Transverse colon (tissue), 4 donors: ENCODE measurements around the gene CISD3. TPM values are rescaled to one million over a fixed set of nuclear protein-coding genes. Genes with fewer than 3 reads are reported as not detected.
A peak's percentile ranks its signal among the peaks of the same experiment; 100 is the strongest.

ENCODE experiments used
- DNase-seq: peaks from one replicate; pipeline ENCODE4 v3.0.0-alpha.2; 2019
- H3K27ac ChIP-seq, 4 donors: fragments of 200-600 bp; sonication (generic); 2 replicates each; pipeline ENCODE4 v1.5.1; 2016 to 2018; ENCODE audit warnings: inconsistent platforms in 4 of 4
- H3K27me3 ChIP-seq: fragments of 200-600 bp; sonication (generic); 2 replicates; pipeline ENCODE4 v1.5.1; 2017; ENCODE audit warnings: inconsistent platforms
- H3K36me3 ChIP-seq, 4 donors: fragments of 200-600 bp; sonication (generic); 2 replicates each; pipeline ENCODE4 v1.5.1; 2017 to 2019; ENCODE audit warnings: inconsistent platforms in 4 of 4
- H3K4me1 ChIP-seq, 4 donors: fragments of 200-600 bp; sonication (generic); 2 replicates each; pipeline ENCODE4 v1.5.1; 2017 to 2020; ENCODE audit warnings: inconsistent platforms in 4 of 4
- H3K4me3 ChIP-seq, 4 donors: fragments of 200-600 bp; sonication (generic); 1 replicate in 1 of 4; 2 replicates in 3 of 4; pipeline versions ENCODE4 v1.5.1 to v1.6.1; 2017 to 2019; ENCODE audit warnings: inconsistent platforms in 4 of 4
- H3K9me3 ChIP-seq, 2 donors: fragments of 200-600 bp; sonication (generic); 2 replicates each; pipeline ENCODE4 v1.5.1; 2017 to 2019; ENCODE audit warnings: inconsistent platforms in 2 of 2
- EP300 ChIP-seq: sonication (generic); formaldehyde crosslinking; IDR thresholded peaks from one replicate; pipeline ENCODE4 v1.6.1; 2017; ENCODE audit warnings: antibody characterized with exemption, low read depth
- POLR2A ChIP-seq: fragments of 450-650 bp; IDR thresholded peaks from one replicate; pipeline ENCODE4 v1.6.1; 2016; ENCODE audit warnings: antibody characterized with exemption, mild to moderate bottlenecking, moderate library complexity
- POLR2AphosphoS5 ChIP-seq, 3 donors: sonication (generic); formaldehyde crosslinking; IDR thresholded peaks; one replicate each; pipeline ENCODE4 v1.6.1; 2016; ENCODE audit warnings: antibody characterized with exemption in 3 of 3
- WGBS, 2 donors: methylation state at CpG; one replicate each; pipeline ENCODE4 v1.1.5; 2018; ENCODE audit warnings: low coverage in 1 of 2; 5-methylcytosine and 5-hydroxymethylcytosine counted together
- in situ Hi-C, 4 donors: fragments of 200-750 bp; cut with MboI; loops; one replicate each; pipeline versions ENCODE4 v1.15.0 to v1.15.1; 2017; ENCODE audit warnings: low sequenced_read_pairs in 3 of 4, low pct_ligation_motif_present in 1 of 4, low pct_unique_long_range_greater_than_20kb in 1 of 4
- intact Hi-C: fragments of 100-400 bp; cut with DNase I; formaldehyde crosslinking; loops from one replicate; pipeline ENCODE4 v1.15.1; 2023; ENCODE audit warnings: low total_unique reads
- total RNA-seq, 4 donors: library from RNA; depleted of rRNA; stranded (reverse); fragments of >200 nt; gene quantifications; one replicate each; pipeline ENCODE4 v1.1.0, GENCODE V29; 2016
- TF ChIP-seq, protein P1 (sequence below), 5 experiments: fragments of 200-600 bp in 3 of 5; fragments of 450-650 bp in 2 of 5; sonication (generic) in 3 of 5; IDR thresholded peaks; 1 replicate in 2 of 5; 2 replicates in 3 of 5; pipeline ENCODE4 v1.5.1; 2016 to 2017; ENCODE audit warnings: antibody characterized with exemption in 5 of 5, inconsistent platforms in 3 of 5, mild to moderate bottlenecking in 2 of 5, moderate library complexity in 1 of 5

Gene CISD3
- total RNA-seq, 4 donors from 2014 or later, result 11.2 to 35.0 (median 20.5) TPM

DNA sequence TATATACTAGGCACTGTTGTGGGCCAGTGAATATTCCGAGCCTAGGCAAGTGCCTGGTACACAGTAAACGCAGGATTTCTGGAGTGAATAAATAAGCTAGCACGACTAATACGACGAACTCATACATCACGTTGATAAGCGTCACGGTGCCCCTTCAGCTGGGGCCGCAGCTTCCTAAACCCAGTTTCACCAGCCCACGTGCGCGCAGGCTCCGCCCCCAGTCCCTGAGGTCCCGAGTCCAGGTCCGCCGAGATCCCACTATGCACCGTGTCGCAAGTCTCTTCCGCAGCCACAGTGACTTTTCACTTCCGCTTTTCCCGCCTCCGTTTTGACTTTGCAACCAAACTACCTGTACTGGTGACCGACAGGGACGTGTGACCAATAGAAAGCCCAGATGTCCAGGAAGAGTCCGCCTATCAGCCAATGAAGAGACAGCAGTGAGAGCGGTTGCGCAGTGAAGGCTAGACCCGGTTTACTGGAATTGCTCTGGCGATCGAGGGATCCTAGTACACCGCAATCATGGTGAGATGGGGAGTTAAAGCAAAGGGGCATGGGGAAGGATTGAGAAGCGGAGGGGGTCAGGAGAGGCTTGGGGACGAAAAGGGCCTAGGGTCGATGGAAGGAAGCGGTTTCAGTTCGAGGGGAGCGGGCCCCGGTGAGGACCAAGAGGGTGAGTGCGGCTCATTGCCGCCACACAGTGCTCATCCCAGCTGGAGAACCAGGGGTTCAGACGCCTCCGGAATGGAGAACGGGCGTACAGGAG, 22.3 kb downstream of the CISD3 start, which contains the start of gene PSMB3:
Gene PSMB3, plus strand, starts transcription at position 434 of the 763 bp plus-strand sequence. Its CDS starts 86 bp downstream, at position 520.
- TF ChIP-seq EP300 (no peak), POLR2AphosphoS5 (IDR thresholded peaks at IDR 0.05) (peak; percentile 65 to 85 (median 74)), POLR2A (peak; percentile 50)
- TF ChIP-seq, protein P1, sequence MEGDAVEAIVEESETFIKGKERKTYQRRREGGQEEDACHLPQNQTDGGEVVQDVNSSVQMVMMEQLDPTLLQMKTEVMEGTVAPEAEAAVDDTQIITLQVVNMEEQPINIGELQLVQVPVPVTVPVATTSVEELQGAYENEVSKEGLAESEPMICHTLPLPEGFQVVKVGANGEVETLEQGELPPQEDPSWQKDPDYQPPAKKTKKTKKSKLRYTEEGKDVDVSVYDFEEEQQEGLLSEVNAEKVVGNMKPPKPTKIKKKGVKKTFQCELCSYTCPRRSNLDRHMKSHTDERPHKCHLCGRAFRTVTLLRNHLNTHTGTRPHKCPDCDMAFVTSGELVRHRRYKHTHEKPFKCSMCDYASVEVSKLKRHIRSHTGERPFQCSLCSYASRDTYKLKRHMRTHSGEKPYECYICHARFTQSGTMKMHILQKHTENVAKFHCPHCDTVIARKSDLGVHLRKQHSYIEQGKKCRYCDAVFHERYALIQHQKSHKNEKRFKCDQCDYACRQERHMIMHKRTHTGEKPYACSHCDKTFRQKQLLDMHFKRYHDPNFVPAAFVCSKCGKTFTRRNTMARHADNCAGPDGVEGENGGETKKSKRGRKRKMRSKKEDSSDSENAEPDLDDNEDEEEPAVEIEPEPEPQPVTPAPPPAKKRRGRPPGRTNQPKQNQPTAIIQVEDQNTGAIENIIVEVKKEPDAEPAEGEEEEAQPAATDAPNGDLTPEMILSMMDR (IDR thresholded peaks at IDR 0.05), result no peak
- peak within 1 kb of the TSS; percentile 88 to 96 (median 89) for H3K27ac ChIP-seq
- H3K27me3 ChIP-seq, result no peaks in the 10 kb centered on the region
- in situ Hi-C loops, result no loop called here
- DNase-seq, result peak; percentile 98
- peaks cover 0 to 55% (median 37%) of the 10 kb centered on the region in 4 donors for H3K4me1 ChIP-seq
- intact Hi-C loops, result no loop called here
- H3K36me3 ChIP-seq, result peaks cover 0 to 23% (median 8%) of the 10 kb centered on the region in 4 donors
- 0% methylated on average over 2 to 43 of the region's 44 CpGs for WGBS, 2 donors
- H3K4me3 ChIP-seq, result peak within 1 kb of the TSS; percentile 76 to 95 (median 86)
- no peaks in the 10 kb centered on the region for H3K9me3 ChIP-seq

DNA sequence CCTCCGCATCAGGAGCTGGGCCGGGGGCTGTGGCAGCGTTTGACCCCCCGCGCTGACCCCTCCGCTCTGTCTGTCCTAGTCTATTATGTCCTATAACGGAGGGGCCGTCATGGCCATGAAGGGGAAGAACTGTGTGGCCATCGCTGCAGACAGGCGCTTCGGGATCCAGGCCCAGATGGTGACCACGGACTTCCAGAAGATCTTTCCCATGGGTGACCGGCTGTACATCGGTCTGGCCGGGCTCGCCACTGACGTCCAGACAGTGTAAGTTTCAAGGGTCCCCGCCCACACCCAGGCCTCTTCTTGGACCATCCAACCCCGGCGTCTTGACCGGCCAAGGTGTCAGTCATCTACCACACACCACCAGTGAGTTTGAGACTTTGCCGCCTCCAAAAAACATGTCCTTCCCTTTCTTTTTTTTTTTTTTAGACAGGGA, 22.9 kb downstream of the CISD3 start:
- 7 to 60% methylated on average over 1 to 21 of the region's 22 CpGs for WGBS, 2 donors
- peak overlapping the region; percentile 88 to 96 (median 89) for H3K27ac ChIP-seq
- in situ Hi-C loops, result no loop called here

DNA sequence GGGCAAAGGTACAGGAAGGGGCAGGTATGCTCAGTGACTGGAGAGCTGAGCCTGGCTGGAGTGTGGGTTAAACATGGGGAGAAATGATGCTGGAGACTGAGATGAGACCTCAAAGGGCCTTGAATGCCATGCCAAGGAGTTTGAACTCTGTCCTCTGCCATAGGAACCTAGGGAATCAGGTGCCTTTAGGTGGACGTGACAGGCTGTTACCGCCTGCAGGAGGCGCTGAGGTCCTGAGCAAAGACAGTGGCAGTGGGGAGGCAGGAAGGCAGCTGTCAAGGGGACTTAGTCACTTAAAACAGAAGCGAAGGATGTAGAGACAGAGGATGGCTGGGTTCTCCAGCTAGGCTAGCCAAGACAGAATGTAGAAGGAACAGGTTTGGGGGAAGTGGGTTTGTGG, 31.5 kb downstream of the CISD3 start:
- Histone ChIP-seq H3K27me3 (no peaks in the 10 kb centered on the region), H3K36me3 (peaks cover 0 to 82% (median 34%) of the 10 kb centered on the region in 4 donors), H3K4me1 (no peaks in the 10 kb centered on the region), H3K4me3 (no peak overlapping the region), H3K27ac (no peak overlapping the region), H3K9me3 (no peaks in the 10 kb centered on the region)
- no peak for TF ChIP-seq POLR2A
- in situ Hi-C loops (no loop called here), intact Hi-C loops (no loop called here)
- 71 to 83% methylated on average over 3 to 4 of the region's 4 CpGs for WGBS, 2 donors
- DNase-seq, result no peak

More for the DNA sequence above, 22.9 kb downstream of the CISD3 start:
- peak overlapping the region; percentile 76 to 95 (median 86) for H3K4me3 ChIP-seq
- no peak for TF ChIP-seq POLR2A
- no peak for TF ChIP-seq EP300
- TF ChIP-seq POLR2AphosphoS5 (IDR thresholded peaks at IDR 0.05), result no peak
- TF ChIP-seq, protein P1 (IDR thresholded peaks at IDR 0.05), result no peak
- no peak for DNase-seq
- H3K36me3 ChIP-seq, result peaks cover 0 to 29% (median 11%) of the 10 kb centered on the region in 4 donors
- no peaks in the 10 kb centered on the region for H3K9me3 ChIP-seq
- intact Hi-C loops, result no loop called here
- H3K27me3 ChIP-seq, result no peaks in the 10 kb centered on the region
- peaks cover 0 to 55% (median 35%) of the 10 kb centered on the region in 4 donors for H3K4me1 ChIP-seq

DNA sequence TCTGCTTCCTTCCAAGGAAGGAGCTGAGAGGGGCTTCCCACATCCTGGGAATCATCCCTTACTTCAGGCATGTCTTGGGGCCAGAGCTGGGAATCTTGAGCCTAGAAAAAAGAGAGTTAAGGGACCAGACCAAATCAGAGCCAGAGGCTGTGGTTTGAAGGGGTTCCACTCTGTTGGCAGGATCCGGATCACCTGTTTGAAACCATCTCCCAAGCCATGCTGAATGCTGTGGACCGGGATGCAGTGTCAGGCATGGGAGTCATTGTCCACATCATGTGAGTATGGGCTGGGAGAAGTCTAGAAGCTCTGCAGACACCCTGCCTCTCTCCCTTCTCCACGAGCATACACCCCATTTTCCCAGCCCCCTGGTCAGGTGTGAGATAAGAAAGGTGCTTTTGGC, 32.1 kb downstream of the CISD3 start:
- Histone ChIP-seq H3K4me1 (no peaks in the 10 kb centered on the region), H3K27ac (no peak overlapping the region), H3K27me3 (no peaks in the 10 kb centered on the region), H3K9me3 (no peaks in the 10 kb centered on the region), H3K4me3 (no peak overlapping the region), H3K36me3 (peaks cover 0 to 86% (median 32%) of the 10 kb centered on the region in 4 donors)
- intact Hi-C loops, result no loop called here
- in situ Hi-C loops, result no loop called here
- TF ChIP-seq POLR2AphosphoS5 (IDR thresholded peaks at IDR 0.05) (no peak), EP300 (no peak), POLR2A (no peak)
- TF ChIP-seq, protein P1 (IDR thresholded peaks at IDR 0.05), result no peak
- WGBS, 2 donors, result 85% methylated on average over 3 of the region's 3 CpGs; no CpG with 5 or more reads in 1 of the 2 donors
- no peak for DNase-seq
